GM21528 (cell line): ENCODE measurements around the gene FGF10.

Experiments used
- ATAC-seq: cut with Tn5 transposase; IDR thresholded peaks from one replicate; pipeline ENCODE4 v1.9.1; 2021; ENCODE audit warnings: mild to moderate bottlenecking, moderate library complexity; ENCODE audit not compliant: unreplicated experiment, low FRiP score

The FGF10 gene

DNA sequence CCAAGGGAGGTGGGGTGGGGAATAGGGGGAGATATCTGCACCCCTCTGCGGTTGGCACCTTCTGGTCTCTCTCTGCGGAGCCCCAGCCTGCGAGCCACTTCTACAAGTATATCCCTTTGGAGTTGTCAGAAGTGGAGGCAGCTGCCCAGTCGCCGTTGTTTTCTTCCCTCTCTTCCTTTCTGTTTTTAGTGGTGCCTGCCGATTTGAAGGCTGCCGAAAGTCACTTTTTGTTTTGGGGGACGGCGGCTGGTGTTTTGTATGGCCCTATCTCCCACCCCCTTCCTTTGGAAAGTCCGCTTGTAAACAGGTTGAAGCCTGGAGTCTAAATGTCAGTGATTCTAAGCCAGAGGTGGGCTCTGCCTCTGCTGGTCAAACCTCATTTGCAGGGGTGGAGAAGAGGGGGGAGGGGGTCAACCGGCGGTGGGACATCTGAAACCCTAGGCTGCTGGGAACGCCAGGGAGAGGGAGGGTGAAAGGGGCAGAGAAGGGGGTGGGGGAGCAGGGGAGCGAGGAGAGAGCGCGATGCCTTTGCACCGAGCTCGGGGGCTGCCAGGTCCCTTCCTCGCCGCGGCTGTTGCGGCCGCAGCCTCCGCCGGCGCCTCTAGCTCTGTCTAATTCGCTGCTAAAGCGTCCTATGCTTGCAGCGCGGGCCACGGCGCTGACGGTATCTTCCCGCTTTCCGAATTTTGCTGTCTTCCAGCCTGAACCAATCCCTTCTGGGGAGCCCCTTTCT, at the start of gene FGF10:
Gene FGF10, minus strand, starts transcription at position 331 of the 733 bp plus-strand sequence. CDS start 738 bp downstream, outside the sequence.
- no peak for ATAC-seq

GRCh38 chr5:44426944-44427343, 37.7 kb upstream of the FGF10 start:
- no peak for ATAC-seq

DNA sequence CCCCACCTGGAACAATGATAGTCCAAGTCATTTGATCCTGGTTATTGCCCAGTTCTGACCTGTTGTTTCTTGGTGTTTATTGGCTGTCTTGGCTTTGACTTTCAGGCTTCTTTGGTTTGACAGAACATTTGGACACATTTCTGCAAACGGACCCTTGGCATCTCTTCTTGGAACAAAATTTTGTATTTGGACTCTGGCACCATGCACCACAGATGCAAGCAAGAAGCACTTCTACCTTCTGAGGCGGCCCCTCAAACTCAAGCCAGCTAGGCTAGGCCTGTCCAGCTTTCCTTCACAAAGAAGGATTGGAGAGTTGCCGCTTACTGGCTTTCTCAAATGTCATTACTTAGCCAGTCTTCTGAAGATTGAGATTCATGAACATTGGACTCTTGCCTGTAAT, 23.1 kb upstream of the FGF10 start:
- ATAC-seq: no peak

GRCh38 chr5:44402084-44402483, 12.9 kb upstream of the FGF10 start:
- ATAC-seq: no peak

- no peak for ATAC-seq
Observed at GRCh38 chr5:44401611-44402010, 12.4 kb upstream of the FGF10 start.

DNA sequence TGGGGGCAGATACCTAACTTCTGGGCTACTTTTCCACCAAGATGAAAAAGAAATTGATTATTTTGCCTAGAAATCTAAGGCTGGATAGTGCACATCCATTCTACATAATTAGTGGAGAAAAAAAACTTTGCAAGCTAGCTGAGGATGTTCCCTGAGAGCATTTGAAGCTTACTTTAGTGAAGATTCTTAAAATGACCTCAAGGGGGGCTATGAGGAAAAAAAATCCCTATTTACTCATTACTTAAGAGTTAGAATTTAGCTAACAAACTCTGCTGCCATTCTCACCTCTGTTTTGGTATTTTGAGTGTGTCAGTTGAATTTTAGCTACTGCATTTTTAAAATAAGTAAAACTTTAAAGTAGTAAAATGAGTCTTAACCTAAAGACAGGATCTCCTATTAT, 9.2 kb upstream of the FGF10 start:
- ATAC-seq: no peak

DNA sequence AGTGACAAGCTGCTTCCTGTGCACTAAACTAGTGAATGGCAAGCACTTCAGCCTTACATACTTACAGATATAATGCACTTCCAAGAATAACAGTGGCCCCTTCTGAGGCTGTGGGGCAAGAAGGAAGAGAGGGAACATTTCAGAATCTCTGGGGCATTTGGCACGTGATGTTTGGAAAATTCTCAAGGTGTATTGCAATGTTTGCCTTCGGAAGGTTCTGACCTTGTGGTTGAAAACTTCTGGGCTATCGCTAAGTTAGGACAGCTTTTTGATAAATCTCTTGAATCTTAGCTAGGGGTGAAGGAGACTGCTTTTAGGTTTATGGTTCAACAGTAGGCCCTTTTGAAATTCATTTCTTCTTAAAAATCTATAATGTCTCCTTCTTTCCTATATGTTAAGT, 7.1 kb upstream of the FGF10 start:
- no peak for ATAC-seq

DNA sequence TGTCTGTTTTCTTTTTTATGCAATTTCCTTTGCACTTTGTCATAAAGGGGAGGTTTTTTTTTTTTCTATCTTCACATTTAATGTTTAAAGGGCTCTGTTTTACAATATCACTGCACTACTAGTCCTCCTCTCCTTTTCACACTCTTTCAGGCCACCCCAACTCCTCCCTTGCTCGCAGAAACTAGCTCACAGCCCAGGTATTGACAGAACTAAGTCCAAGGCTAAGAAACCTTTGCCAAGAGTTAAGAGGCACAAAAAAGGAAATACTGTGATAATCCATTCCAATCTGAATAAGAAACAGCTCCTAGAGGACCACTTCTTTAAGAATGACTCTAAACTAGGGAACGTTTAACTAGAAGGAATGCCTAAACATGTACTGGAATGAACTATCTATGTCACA, 1.1 kb upstream of the FGF10 start:
- no peak for ATAC-seq

- ATAC-seq: no peak
Observed at GRCh38 chr5:44389823-44390143, 563 bp upstream of the FGF10 start.

DNA sequence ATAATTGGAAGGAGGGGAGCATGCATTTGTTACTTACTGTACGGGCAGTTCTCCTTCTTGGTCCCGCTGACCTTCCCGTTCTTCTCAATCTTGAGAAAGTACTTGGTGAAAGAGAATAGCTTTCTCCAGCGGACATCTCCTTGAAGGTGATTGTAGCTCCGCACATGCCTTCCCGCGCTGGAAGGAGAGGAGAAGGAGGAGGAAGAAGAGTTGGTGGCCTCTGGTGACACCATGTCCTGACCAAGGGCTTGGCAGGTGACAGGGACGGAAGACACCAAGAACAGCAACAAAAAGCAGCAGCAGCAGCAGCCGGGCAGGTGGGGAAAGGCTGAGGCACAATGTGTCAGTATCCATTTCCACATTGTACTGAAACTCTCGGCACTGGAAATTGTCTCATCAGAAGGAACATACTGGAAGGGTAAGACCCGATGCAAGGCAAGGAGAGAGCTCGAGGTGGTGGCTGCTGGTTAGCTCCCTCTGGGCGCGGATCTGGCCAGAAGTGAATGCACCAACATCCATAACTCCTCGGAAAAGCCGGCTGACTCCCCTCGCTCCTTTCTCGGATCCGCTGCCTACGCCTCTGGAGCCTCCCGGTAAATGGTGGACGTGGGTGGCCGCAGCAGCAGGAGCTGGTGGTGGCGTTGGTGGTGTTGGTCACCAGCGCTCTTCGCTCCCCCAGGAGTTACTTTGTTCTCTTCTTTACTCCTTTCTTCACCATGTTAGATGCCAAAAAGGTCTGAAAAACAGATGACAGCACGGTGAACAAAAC, 715 bp downstream of the FGF10 start:
- no peak for ATAC-seq

- no peak for ATAC-seq
Observed at GRCh38 chr5:44387921-44388320, 1.3 kb downstream of the FGF10 start.

GRCh38 chr5:44387406-44387805, 1.8 kb downstream of the FGF10 start:
- no peak for ATAC-seq

- ATAC-seq: no peak
Observed at GRCh38 chr5:44385291-44385900, 3.8 kb downstream of the FGF10 start.

- ATAC-seq: no peak
Observed at GRCh38 chr5:44384816-44385215, 4.4 kb downstream of the FGF10 start.

- ATAC-seq: no peak
Observed at GRCh38 chr5:44382894-44383293, 6.3 kb downstream of the FGF10 start.

DNA sequence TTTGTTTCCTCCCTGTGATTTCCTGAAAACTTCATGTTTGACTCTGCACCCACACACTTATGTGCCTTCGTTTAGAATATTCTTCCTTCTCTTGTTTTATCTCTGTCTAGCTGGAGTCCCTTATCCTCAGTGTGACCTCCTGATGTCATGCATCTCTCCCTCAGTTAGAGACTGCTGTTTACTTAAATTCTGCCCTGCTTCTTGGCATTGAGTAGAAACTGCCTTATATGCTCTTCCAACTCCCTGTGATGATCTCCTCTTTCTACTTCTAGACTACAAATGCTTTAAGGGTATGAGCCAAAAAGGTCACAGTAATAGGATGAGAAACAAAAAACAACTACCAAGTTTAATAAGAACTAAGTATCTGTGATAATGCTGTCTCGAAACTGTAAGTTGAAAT, 12.2 kb downstream of the FGF10 start:
- no peak for ATAC-seq

- no peak for ATAC-seq
Observed at GRCh38 chr5:44372028-44372427, 17.2 kb downstream of the FGF10 start.

- no peak for ATAC-seq
Observed at GRCh38 chr5:44367203-44367602, 22.0 kb downstream of the FGF10 start.

GRCh38 chr5:44365345-44365744, 23.9 kb downstream of the FGF10 start:
- no peak for ATAC-seq

DNA sequence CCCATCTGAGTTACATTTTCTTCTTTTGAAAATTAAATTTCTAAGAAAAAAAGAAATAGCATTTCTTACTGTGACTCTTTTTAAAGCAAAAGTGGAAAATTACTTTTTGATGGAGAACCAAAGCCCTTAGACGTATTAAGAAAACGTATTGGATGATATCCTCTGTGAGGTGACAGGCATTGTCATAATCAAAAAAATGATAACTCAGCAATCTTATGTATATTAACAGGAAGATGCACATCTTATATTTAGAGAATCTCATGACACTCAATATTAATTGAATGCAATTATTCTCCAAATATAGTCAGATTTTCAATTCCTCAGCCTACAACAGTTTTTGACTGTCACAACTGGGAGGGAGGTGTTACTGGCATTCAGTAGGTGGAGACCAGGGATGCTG, 25.1 kb downstream of the FGF10 start:
- no peak for ATAC-seq

DNA sequence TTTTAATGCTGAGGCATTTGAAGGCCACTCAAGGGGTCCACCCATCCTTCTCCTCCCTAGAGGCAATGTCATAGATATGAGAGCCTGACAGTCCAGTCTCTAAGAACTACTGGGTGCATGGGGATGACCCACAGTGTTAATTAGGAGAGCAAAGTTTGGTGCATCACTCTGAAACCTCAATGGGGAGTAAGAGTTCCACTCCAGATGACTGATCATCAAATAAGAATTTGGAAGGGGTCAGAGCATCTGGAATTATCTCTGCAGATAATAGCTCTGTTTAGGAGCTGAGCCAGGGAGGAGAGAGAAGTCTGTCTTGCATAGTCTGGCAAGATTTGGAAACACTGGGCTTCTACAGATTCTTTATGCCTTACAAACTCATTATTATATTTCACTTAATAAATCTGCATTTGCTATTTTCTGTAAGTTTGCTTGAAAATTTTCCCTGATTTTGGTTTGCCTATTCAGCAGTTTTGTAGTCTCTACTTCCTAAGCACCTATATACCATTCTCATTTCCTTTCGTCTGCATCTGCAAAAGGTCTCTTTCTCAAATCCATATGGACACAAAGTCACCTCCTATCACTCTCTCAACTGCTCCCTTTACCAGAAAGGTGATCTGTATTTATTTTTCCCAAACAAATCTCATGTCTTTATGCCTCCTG, 27.7 kb downstream of the FGF10 start:
- ATAC-seq: no peak
